HG02588 (cell line): Measurements from ENCODE around the gene CPEB3.
A peak's percentile ranks its signal among the peaks of the same experiment; 100 is the strongest.
"Not testable (repeated sequence)": the region's sequence is repeated elsewhere in the genome, so short reads cannot be mapped to it uniquely, and the experiment has no call there.

Experiments
- ATAC-seq: cut with Tn5 transposase; IDR thresholded peaks from one replicate; pipeline ENCODE4 v1.9.1; 2021; ENCODE audit warnings: mild to moderate bottlenecking, moderate library complexity; ENCODE audit not compliant: unreplicated experiment

The CPEB3 gene

DNA sequence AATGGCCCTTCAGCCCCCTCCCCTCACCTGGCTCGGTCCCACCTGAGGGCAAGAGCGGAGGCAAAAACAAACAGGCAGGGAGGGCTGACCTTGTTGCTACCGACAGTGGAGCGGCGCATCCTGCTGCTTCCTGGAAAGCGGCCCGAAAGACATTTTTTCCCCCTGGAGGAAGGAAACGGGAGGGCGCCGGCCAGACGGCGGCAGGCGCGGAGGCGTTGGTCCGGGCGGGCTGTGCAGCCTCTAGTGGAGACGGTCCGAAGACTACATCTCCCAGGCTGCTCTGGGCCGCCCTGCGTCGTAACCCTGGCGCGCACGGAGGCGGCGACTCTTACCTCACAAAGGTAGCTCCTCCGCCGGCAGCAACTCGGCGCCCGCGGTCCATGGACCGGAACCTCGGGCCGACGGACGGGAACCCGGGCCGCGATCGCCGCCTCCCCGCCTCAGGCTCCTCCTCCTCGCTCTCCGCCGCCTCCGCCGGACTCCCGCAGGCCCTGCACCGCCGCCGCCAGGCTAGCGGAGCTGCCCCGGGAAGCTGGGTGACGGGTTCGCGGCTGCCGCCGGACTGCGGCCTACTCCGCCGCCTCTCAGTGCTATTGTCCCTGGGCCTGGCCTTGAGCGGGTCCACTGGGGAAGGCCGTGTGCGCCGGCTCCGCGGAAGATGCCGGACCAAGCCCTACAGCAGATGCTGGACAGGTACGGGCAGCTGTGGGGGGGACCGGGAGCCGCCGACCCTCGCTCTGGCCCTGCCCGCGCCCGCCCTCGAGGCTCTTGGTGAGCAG, at the start of gene CPEB3, which contains the start of gene MARCHF5:
CPEB3 (minus strand) TSS at position 242 of the 779 bp plus-strand sequence. CDS start 50,728 bp downstream, outside the sequence.
MARCHF5 (plus strand) TSS at position 331 of the 779 bp plus-strand sequence; CDS start at position 659, 328 bp downstream.
- peak; percentile 98 for ATAC-seq

DNA sequence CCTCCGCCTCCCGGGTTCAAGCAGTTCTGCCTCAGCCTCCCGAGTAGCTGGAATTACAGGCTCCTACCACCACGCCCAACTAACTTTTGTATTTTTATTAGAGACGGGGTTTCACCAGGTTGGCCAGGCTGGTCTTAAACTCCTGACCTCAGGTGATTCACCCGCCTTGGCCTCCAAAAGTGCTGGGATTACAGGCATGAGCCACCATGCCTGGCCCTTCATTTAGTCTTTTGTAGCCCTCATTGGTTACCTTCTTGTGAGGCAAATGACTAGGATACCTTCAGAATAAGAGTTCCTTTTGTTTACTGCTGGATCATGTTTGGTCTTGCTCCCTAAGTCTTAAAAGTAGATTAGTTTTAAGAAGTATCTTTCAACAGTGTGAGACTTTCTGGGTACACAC, 39.0 kb upstream of the CPEB3 start:
- not testable (repeated sequence) for ATAC-seq

DNA sequence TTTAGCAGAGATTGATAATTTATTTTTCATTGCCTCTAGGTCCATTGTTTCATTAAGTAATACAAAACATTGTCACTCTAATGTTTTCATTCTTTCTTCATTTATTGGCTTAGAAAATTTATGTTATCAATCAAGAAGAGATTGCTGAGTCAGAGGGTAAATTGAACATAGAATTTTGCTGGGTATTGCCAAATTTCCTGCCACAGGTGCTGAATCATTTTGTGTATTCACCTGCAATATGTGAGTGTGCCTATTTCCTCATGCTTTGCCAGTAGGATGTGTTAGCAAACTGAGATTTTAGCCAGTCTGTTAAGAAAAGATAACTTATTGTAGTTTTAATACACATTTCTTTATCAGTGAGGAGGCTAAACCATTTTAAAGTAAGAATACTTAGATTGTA, 38.1 kb upstream of the CPEB3 start:
- no peak for ATAC-seq

DNA sequence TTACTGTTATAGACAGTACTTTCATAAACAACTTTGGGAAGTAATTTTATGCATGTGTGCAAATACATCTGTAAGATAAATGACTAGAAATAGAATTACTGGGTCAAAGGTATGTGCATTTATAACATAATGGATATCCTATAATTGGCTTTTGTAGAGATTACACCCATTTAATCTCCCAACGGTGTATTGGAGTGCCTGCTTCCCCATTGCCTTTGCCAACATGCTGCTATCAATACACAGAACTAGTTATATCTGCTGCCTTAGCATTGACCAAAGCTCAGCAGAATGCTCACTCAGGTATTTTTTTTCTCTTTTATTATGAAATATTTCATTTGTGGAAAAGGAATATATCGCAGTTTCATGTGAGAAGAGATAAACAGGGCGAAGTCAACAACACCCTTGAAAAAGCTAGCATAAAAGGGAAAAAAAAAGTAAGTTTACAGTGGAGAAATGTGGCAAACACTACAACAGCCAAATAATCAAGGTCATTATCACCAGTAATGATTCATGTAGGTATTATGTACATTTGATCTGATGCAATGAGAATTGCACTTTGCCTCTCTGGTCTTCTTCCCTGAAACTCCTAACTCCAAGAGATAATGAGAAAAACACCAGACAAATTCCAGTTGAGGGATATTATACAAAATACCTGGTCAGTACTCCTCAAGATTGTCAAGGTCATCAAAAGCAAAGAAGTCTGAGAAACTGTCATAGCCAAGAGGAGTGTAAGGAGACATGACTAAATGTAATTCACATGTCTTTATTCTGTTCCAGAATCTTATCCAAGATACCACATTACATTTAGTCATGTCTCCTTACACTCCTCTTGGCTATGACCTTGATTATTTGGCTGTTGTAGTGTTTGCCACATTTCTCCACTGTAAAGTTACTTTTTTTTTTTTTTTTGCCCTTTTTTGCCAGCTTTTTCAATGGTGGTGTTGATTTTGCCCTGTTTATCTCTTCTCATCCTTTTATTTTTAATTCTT, 36.9 kb upstream of the CPEB3 start:
- no peak for ATAC-seq

DNA sequence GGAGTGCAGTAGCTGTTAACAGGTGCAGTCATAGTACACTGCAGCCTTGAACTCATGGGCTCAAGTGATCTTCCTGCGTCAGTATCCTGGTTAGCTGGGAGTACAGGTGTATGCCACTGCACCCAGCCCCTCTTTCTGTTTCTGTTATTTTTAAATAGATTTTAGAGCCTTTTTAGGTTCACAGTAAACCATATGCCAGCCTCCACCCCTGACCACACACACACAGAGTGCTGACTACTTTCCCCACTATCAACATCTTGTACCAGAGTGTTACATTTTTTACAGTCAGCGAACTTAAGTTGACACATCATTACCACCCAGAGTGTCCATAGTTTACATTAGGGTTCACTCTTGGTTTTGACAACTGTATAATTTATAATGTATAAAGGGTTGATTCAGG, 32.2 kb upstream of the CPEB3 start:
- ATAC-seq = no peak

DNA sequence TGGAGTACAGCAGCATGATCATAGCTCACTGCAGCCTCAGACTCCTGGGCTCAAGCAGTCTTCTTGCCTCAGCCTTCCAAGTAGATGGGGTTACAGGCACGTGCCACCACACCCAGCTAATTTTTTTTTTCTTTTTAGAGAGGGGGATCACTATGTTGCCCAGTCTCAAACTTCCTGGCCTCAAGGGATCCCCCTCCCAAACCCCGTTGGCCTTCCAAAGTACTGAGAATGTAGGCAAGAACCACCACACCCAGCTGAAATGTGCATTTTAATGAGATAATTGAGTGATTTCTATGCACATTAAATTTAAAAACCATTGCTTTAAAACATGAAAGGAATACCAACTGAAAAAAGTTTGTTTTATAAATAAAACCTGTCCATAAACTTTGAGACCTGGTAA, 25.7 kb upstream of the CPEB3 start:
- ATAC-seq = no peak

DNA sequence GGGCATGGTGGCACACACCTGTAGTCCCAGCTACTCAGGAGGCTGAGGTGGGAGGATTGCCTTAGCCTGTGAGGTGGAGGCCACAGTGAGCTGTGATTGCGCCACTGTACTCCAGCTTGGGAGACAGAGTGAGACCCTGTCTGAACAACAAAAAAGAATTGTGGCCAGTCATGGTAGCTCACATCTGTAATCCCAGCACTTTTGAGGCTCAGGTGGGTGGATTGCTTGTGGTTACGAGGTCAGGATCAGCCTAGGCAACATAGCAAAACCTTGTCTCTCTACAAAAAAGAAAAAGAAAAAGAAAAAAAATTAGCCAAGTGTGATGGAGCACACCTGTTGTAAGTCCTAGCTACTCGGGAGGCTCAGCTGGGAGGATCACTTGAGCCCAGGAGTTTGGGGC, 22.9 kb upstream of the CPEB3 start:
- no peak for ATAC-seq

DNA sequence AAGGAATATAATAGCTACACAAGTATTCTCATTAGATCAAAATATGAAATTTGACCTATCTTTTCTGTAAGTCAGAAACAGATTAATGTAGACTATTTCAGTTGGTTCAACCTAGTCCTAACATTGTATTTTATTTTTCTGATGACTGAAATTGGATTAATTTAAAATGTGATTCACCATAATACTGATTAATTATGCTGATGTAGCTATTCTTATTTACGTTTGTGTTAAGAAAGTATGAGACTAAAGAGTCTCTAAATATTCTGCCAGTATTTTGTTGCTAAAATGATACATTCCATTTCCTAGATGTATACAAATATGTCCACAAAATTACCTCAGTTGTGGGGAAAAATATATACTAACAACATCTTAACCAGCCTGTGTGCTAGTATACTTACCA, 18.4 kb upstream of the CPEB3 start:
- ATAC-seq = no peak

DNA sequence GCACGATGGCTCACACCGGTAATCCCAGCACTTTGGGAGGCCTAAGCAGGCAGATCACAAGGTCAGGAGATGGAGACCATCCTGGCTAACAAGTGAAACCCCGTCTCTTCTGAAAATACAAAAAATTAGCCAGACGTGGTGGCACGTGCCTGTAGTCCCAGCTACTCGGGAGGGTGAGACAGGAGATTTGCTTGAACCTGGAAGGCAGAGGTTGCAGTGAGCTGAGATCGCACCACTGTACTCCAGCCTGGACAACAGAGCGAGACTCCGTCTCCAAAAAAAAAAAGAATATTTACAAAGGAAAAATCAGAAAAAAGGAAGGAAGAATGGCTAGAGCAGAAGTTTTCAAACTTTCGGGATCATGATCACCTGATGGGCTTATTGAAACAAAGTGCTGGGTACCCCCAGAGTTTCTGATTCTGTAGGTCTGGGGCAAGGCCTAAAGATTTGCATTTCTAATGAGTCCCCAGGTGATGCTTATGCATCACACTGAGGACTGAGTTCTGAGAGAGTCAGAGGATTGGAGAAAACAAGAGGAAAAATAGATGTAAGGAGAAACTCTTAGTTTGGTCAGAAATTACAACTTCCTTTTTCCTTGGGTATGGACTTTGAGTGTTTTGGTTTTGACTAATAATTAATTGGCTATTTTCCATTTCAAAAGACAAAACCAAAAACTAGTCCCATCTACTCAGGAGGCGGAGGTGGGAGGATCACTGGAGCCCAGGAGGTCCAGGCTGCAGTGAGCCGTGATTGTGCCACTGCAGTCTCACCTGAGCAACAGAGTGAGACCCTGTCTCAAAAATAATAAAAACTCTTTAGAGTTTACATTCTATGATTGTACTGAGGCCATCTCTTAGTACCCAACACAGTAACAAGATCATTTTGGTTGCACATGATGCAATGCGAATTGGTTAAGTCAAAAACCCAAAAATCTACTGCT, 14.5 kb upstream of the CPEB3 start:
- ATAC-seq = no peak

DNA sequence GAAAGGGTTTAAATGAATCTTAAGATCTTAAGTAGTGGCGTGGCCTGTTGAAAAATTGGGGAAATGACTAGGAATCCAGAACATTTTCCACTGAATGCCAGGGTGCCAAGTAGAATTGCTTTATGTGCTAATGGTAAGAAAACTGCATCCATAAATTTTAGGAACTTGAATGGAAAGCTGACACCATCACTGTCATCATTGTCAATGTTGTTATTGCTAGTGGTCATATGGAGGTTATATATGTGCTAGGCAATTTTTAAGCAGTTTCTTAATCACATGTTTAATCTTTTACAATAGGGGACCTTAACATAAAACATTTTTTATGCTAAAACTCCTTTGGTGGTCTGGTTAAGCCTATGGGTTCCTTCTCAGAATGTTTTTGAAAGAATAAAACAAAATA, 13.2 kb upstream of the CPEB3 start:
- no peak for ATAC-seq

DNA sequence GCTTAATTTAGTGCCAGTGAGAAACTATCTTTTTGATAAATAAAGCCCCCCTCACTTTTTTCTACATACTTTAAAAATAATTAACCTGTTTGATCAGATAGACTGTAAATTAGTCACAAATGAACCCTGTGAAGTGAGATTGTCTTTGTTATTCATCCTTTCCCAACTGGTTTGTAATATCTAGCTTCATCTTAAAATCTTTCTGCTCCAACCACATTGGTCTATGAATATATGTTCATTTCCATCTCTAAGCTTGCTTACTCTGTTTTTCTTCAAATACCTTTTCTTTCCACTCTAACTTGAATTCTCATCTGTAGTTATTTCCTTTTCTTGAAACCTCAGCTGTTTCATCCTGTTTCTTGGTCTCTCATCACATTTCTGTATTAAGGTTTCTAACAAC, 12.2 kb upstream of the CPEB3 start:
- no peak for ATAC-seq

DNA sequence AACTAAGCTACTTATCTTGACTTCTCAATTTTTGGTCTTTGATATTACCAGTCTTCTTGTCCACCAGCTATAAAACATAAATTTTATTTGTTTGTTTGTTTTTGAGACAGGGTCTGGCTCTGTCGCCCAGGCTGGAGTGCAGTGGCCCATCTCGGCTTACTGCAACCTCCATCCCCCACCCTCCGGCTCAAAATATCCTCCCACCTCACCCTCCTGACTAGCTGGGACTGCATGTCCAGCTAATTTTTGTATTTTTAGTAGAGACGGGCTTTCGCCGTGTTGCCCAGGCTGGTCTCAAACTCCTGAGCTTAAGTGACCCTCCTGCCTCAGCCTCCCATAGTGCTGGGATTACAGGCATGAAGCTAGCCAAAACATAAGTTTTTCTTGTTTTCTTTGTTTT, 7.6 kb upstream of the CPEB3 start:
- ATAC-seq = no peak

DNA sequence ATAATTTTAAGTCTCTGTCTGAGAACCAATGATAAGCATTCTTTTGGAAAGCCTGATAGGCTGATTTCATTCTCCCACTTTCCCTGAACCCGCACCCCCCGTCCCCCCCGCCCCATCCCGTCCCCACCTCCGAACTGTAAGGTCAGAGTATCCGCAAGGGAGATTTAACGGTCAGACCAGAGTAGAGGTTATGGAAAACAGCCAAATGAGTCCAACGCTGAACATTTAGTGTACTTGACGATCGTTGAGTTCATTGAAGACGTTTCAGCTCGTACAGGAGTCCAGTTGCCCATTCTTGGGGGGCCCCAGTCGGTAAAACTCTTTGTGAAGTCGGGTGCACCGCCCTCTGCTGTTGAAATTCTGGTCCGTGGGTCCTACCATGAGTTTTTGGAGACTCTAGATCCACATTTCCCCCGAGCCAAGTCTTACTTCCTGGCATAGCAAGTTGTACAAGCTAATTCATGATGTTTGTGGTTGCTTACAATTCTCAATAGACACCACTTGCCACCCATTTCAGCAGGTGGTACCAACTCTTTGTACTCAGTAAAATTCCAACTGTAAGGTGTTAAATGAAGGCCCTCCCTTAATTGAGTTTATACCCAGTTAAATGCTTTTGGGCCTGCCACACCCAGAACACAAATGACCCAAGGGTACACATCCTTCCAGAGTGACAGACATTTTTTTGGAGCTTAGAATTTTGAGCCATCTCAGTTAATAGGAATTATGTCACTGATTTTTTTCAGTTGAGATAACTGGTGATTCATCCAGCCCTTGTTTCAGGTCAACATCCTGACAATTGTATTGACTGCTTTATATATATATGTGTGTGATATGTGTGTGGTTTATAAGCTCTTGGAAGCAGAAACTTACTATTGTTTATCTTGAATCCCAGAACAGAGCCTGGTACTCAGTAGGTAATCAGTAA, 1.3 kb upstream of the CPEB3 start:
- no peak for ATAC-seq

DNA sequence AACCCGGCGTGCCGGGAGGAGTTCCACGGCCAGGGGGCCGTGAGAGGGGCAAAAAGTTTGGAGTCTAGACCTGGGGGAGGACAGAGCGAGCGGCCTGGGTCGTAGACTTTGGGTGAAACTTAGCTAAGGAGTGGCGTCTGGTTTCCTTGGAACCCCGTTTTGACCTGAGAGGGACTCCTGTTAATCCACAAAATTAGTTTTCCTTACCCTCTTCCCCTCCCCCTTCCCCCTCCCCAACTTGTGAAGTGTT, 663 bp upstream of the CPEB3 start:
- no peak for ATAC-seq

DNA sequence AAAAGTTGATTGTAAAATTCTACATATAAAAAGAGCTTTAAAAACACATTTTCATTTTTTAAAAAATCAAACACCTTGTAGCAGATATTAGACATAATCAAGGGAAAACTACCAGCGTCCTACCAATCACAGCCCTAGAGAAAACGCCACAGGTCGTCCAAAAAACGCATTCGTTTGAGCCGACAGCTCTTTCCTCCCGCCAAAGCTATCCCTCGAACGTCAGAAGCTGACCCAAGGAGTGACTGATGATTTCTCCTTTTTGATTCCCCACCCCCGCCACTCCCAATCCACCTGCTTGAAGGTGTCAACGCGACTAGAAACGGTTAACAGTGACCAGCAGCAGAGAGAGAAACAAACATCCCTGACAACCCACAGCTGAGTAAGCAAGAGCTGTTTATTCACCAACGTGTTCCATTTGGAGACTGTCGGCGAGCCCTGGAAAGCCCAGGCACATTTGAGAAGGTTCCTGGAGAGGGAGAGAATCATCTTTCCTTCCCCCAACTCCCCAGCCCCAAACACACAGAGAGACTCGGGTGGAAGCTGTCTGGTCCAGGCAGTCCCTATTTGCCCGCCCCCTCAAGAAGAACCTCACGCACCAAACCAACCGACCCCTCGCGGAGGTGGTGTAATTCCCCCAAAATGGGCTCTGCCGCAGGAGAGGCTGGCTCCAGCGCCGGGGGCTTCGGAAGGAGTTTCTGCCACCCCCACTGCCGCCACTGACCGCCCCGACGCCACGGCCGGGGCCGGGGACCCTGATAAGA, 622 bp downstream of the CPEB3 start:
- peak; percentile 12 for ATAC-seq

DNA sequence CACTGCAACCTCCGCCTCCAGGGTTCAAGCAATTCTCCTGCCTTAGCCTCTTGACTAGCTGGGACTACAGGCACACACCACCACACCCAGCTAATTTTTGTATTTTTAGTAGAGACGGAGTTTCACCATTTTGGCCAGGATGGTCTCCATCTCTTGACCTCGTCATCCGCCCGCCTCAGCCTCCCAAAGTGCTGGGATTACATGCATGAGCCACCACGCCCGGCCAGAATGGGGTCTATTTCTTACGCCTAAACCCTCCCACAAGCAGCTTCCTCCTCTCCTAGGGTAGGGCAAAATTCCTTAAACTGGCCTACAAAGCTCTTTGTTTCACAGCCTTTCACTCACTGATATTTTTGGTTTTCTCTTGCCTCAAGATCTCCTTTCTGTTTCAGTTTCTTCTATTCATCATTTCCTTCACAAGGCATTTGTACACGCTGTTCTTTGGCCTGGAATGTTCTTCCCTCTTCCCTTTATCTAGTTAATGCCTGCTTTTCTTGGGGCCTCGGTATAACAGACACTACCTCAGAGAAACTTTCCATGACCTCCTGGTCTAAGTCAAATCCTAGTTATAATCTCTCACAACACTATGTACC, 6.7 kb downstream of the CPEB3 start:
- no peak for ATAC-seq

DNA sequence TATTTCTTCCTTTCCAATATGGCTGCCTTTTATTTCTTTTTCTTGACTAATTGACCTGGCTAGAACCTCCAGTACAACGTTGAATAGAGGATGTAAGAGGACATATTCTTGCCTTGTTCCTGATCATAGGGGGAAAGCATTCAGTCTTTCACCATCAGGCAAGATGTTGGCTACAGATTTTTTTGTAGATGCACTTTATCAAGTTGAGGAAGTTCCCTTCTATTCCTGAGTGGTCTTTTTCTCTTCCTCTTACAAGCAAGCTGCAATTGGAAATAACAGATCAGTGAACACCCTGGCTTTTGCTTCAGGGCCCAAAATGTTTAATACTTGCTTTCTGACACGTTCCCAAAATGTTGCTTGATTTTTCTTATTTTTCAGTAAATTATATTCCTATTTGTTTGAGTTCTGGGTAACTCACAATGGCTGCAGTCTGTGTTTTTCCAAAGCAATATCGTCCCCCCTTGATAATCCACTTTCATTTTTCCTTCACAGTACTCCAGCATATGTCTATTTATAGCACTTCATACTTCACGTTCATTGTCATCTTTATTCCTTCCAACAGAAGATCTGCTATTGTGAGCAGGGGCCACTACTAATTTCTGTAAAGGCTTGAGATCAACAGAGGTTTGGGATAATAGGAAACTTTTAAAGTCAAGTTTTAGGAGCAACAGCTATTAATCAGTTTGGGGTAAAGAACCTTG, 11.7 kb downstream of the CPEB3 start:
- no peak for ATAC-seq

DNA sequence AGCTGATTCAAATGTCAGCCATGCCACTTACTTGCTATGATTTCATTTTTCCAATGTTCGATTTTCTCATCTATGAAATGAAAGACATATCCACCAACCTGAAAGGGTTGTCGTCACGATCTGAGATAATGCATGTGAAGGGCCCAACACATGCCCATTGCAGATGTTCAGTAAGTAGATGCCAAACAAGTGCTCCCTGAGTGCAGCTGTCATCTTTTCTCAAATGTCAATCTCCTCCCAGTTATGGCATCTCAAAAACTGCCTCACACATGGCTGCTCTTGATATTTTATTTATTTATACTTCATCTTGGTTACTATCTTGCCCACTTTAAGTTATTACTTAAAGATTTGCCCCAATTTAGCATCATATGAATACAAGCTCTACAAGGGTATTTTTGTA, 16.8 kb downstream of the CPEB3 start:
- no peak for ATAC-seq
